GM12864 (cell line): ENCODE data around the gene SYNM.

ENCODE experiments used
- DNase-seq: peaks from one replicate; pipeline ENCODE4 v3.0.0-alpha.2; 2011; ENCODE audit warnings: low read depth
- H3K4me3 ChIP-seq: 2 replicates; pipeline ENCODE4 v1.5.1; 2011; ENCODE audit warnings: mild to moderate bottlenecking, low read depth, low read length, control low read depth
- CTCF ChIP-seq: IDR thresholded peaks from 2 replicates; pipeline ENCODE4 v1.5.1; 2011; ENCODE audit warnings: low read depth, mild to moderate bottlenecking, moderate library complexity, low read length, control low read depth, inconsistent platforms; ENCODE audit errors: missing control alignments

Gene SYNM

GRCh38 chr15:99143655-99144610, 39.1 kb downstream of the SYNM start:
- no peak for TF ChIP-seq CTCF
- no peak for DNase-seq
- H3K4me3 ChIP-seq, result no peak overlapping the region

DNA sequence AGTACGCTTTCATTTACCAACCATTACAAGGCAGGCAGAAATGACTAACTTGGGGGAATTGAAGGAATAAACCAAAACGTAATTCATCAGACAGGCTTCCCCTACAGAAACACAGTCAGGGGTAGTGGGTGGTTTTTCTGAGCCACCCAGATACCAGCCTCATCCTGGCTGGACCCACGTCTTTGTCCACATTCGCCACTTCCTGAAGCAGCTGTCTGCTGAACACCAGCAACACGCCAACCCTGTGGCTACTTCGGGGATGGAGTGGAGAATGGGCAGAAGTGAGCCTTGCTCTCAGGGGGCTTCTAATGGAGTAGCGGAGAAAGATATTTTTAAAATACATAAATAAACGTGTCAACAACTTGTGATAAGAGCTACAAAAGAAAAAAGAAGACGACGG, 40.1 kb downstream of the SYNM start:
- TF ChIP-seq CTCF, result no peak
- H3K4me3 ChIP-seq, result no peak overlapping the region
- DNase-seq, result no peak

- TF ChIP-seq CTCF, result no peak
- no peak for DNase-seq
- no peak overlapping the region for H3K4me3 ChIP-seq
Measured at GRCh38 chr15:99145778-99146177, 40.9 kb downstream of the SYNM start.

- H3K4me3 ChIP-seq, result no peak overlapping the region
- no peak for TF ChIP-seq CTCF
- no peak for DNase-seq
Measured at GRCh38 chr15:99146661-99147060, 41.8 kb downstream of the SYNM start.

- no peak for DNase-seq
- no peak for TF ChIP-seq CTCF
- no peak overlapping the region for H3K4me3 ChIP-seq
Measured at GRCh38 chr15:99148851-99149276, 44.0 kb downstream of the SYNM start.

- no peak overlapping the region for H3K4me3 ChIP-seq
- no peak for DNase-seq
- TF ChIP-seq CTCF, result no peak
Measured at GRCh38 chr15:99149366-99149765, 44.5 kb downstream of the SYNM start.

GRCh38 chr15:99151156-99151555, 46.3 kb downstream of the SYNM start:
- DNase-seq, result no peak
- no peak for TF ChIP-seq CTCF
- no peak overlapping the region for H3K4me3 ChIP-seq
